Measurements from ENCODE around the gene GALT.

DNA sequence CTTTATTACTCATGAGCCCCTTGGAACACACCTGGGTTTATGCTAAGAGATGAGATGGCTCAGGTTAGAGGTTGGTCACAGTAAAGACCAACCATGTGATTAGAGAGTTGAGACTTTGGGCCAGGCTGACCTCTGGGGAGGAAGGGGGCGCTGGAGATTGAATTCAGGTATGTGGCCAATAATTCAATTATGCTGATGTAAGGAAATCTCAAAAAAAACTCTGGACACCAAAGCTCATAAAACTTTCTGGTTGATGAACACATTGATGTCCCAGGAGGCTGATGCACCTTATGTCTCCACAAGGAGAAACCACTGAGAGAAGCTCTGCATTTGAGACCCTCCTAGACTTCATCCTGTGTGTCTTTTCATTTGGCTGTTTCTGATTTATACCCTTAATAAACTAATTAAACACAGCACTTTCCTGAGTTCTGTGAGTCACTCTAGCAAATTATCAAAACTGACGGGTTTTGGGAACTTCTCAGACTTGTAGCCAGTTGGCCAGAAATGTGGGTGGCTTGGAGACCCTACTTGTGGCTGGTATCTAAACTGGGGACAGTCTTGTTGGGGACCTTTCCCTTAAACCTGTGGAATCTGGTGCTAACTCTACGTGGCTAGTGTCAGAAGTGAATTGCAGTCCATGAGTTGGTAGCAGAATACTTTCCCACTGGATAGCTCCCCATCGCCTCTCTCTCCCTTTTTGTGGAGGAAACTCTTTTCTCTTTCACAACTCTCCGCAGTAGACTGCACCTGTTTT, 23.5 kb downstream of the GALT start:
- TF ChIP-seq CTCF (IDR thresholded peaks at IDR 0.05) (no peak), POLR2A (IDR thresholded peaks at IDR 0.05) (no peak), POLR2AphosphoS5 (IDR thresholded peaks at IDR 0.05) (no peak)
